WTC11 (cell line): Measurements from ENCODE around the gene TNN. TPM values are rescaled to one million over a fixed set of nuclear protein-coding genes. Genes with fewer than 3 reads are reported as not detected.

Experiments
- ATAC-seq: fragments of 200-7000 bp; cut with Tn5 transposase; 2 replicates; pipeline ENCODE4 v1.10.0; 2021; ENCODE audit warnings: mild to moderate bottlenecking, moderate library complexity
- CTCF ChIA-PET: fragments of 300-600 bp; sonication (Branson Sonifier 250); formaldehyde crosslinking; loops from one replicate; lab custom pipeline; 2021; ENCODE audit warnings: antibody characterized with exemption; lab: Charles Lee
- POLR2A ChIA-PET: fragments of 350-600 bp; sonication (Branson Sonifier 250); formaldehyde crosslinking; loops from one replicate; lab custom pipeline; 2021; ENCODE audit warnings: antibody characterized with exemption; lab: Charles Lee
- DNase-seq: peaks from one replicate; pipeline ENCODE4 v3.0.0; 2021; ENCODE audit warnings: low spot score
- H3K27ac Mint-ChIP-seq: 2 replicates; pipeline ENCODE4 v1.8.0; 2021; ENCODE audit warnings: mixed read lengths
- H3K27me3 Mint-ChIP-seq: 2 replicates; pipeline ENCODE4 v1.8.0; 2021; ENCODE audit warnings: low read depth, mild to moderate bottlenecking, moderate library complexity, mixed read lengths
- H3K36me3 Mint-ChIP-seq: 2 replicates; pipeline ENCODE4 v1.8.0; 2021; ENCODE audit warnings: mixed read lengths
- H3K4me1 Mint-ChIP-seq: 2 replicates; pipeline ENCODE4 v1.8.0; 2022; ENCODE audit warnings: mixed read lengths
- H3K4me3 Mint-ChIP-seq: 2 replicates; pipeline ENCODE4 v1.8.0; 2021; ENCODE audit warnings: mild to moderate bottlenecking, moderate library complexity, mixed read lengths
- H3K9me3 Mint-ChIP-seq: 2 replicates; pipeline ENCODE4 v1.8.0; 2021; ENCODE audit warnings: mixed read lengths
- ARID4B ChIP-seq: sonication (generic); formaldehyde crosslinking; IDR thresholded peaks from 2 replicates; pipeline ENCODE4 v1.8.0; 2023; ENCODE audit warnings: missing genetic modification reagents, mild to moderate bottlenecking, borderline replicate concordance
- CDX4 ChIP-seq: fragments of 250-450 bp; sonication (Bioruptor Pico); IDR thresholded peaks from 2 replicates; pipeline ENCODE4 v1.9.0; 2021; ENCODE audit warnings: moderate library complexity, mild to moderate bottlenecking, inconsistent platforms, borderline replicate concordance
- E2F4 ChIP-seq: sonication (generic); formaldehyde crosslinking; IDR thresholded peaks from 2 replicates; pipeline ENCODE4 v1.8.1; 2022; ENCODE audit warnings: low read depth, mild to moderate bottlenecking, moderate library complexity, missing genetic modification reagents, borderline replicate concordance
- GRHL2 ChIP-seq: fragments of 250-450 bp; sonication (Bioruptor Pico); IDR thresholded peaks from 2 replicates; pipeline ENCODE4 v1.8.0; 2022; ENCODE audit warnings: mild to moderate bottlenecking, moderate library complexity; ENCODE audit not compliant: insufficient replicate concordance, severe bottlenecking
- IRF1 ChIP-seq: sonication (generic); formaldehyde crosslinking; IDR thresholded peaks from 2 replicates; pipeline ENCODE4 v1.8.0; 2023; ENCODE audit warnings: missing genetic modification reagents
- KAT7 ChIP-seq: sonication (generic); formaldehyde crosslinking; IDR thresholded peaks from 2 replicates; pipeline ENCODE4 v1.8.1; 2023; ENCODE audit warnings: missing genetic modification reagents, mild to moderate bottlenecking, borderline replicate concordance
- SMAD3 ChIP-seq: sonication (generic); formaldehyde crosslinking; IDR thresholded peaks from 2 replicates; pipeline ENCODE4 v1.8.0; 2022; ENCODE audit warnings: missing genetic modification reagents, mild to moderate bottlenecking, borderline replicate concordance
- SMAD4 ChIP-seq: sonication (generic); formaldehyde crosslinking; IDR thresholded peaks from 2 replicates; pipeline ENCODE4 v1.8.0; 2022; ENCODE audit warnings: mild to moderate bottlenecking, missing genetic modification reagents
- ZBTB43 ChIP-seq: sonication (generic); formaldehyde crosslinking; IDR thresholded peaks from 2 replicates; pipeline ENCODE4 v1.8.1; 2023; ENCODE audit warnings: mild to moderate bottlenecking, missing genetic modification reagents
- ZNF121 ChIP-seq: sonication (generic); formaldehyde crosslinking; IDR thresholded peaks from 2 replicates; pipeline ENCODE4 v1.8.0; 2023; ENCODE audit warnings: missing genetic modification reagents
- ZNF138 ChIP-seq: sonication (generic); formaldehyde crosslinking; conservative IDR thresholded peaks from 2 replicates; pipeline ENCODE4 v1.8.1; 2022; ENCODE audit warnings: mild to moderate bottlenecking, moderate library complexity, missing genetic modification reagents
- ZNF263 ChIP-seq: sonication (generic); formaldehyde crosslinking; IDR thresholded peaks from 2 replicates; pipeline ENCODE4 v1.8.1; 2022; ENCODE audit warnings: low read depth, mild to moderate bottlenecking, moderate library complexity, missing genetic modification reagents
- ZNF425 ChIP-seq: fragments of 250-450 bp; sonication (Bioruptor Pico); conservative IDR thresholded peaks from 2 replicates; pipeline ENCODE4 v1.9.0; 2021; ENCODE audit warnings: mild to moderate bottlenecking
- total RNA-seq: library from RNA; stranded (reverse); gene quantifications from 3 replicates; pipeline ENCODE4 v1.2.3, GENCODE V29; 2021

TNN gene
- total RNA-seq, 1 experiment from 2014 or later, result 0.44 TPM

- TF ChIP-seq ARID4B (CRISPR knock-in tag), result no peak
- no peak for TF ChIP-seq KAT7 (CRISPR knock-in tag)
Measured at GRCh38 chr1:175132436-175132835, 64.8 kb downstream of the TNN start (continued).

GRCh38 chr1:175133673-175134435 is 66.2 kb downstream of the TNN start:
- no peak overlapping the region for H3K4me3 Mint-ChIP-seq
- ATAC-seq, result no peak
- no peaks in the 10 kb centered on the region for H3K9me3 Mint-ChIP-seq
- peaks cover 3% of the 10 kb centered on the region; the same call in 1 of the 2 replicates for H3K36me3 Mint-ChIP-seq
- DNase-seq, result no peak
- CTCF ChIA-PET, result interaction anchor here (1.0 to 3.1 kb wide), 3 partner anchors 9 to 18 kb away, joined by 4 to 14 read pairs (median 8); no protein-coding TSS in a partner anchor
- H3K27me3 Mint-ChIP-seq, result no peaks in the 10 kb centered on the region; the same call in 1 of the 2 replicates
- peaks cover 41% of the 10 kb centered on the region for H3K4me1 Mint-ChIP-seq
- TF ChIP-seq IRF1, result no peak
- TF ChIP-seq ZBTB43, result no peak
- TF ChIP-seq SMAD4 (CRISPR knock-in tag), result no peak
- no peak for TF ChIP-seq ZNF425 (CRISPR knock-in tag)
- no peak for TF ChIP-seq CDX4
- no peak for TF ChIP-seq ZNF121 (CRISPR knock-in tag)
- no peak for TF ChIP-seq GRHL2 (CRISPR knock-in tag)
- TF ChIP-seq E2F4 (CRISPR knock-in tag), result no peak
- no peak for TF ChIP-seq ZNF138 (CRISPR knock-in tag)
- TF ChIP-seq ZNF263 (CRISPR knock-in tag), result no peak
- no peak for TF ChIP-seq SMAD3 (CRISPR knock-in tag)
- TF ChIP-seq, all 79 proteins: peak for 0
- POLR2A ChIA-PET, result no interaction called here
- H3K27ac Mint-ChIP-seq, result no peak overlapping the region
